Epithelial cell of esophagus (primary cell): Measurements from ENCODE around the gene KDELR3.

Experiments used
- DNase-seq: peaks from one replicate; pipeline ENCODE4 v3.0.0; 2010; ENCODE audit warnings: low read depth
- H3K4me3 ChIP-seq: 2 replicates; pipeline ENCODE4 v1.5.1; 2011; ENCODE audit warnings: mild to moderate bottlenecking, low read length, control low read depth
- TF ChIP-seq, protein P1 (sequence below): IDR thresholded peaks from 2 replicates; pipeline ENCODE4 v1.5.1; 2011; ENCODE audit warnings: low read depth, mild to moderate bottlenecking, low read length, control low read depth, inconsistent platforms; ENCODE audit not compliant: insufficient read depth; ENCODE audit errors: missing control alignments

KDELR3 gene

DNA sequence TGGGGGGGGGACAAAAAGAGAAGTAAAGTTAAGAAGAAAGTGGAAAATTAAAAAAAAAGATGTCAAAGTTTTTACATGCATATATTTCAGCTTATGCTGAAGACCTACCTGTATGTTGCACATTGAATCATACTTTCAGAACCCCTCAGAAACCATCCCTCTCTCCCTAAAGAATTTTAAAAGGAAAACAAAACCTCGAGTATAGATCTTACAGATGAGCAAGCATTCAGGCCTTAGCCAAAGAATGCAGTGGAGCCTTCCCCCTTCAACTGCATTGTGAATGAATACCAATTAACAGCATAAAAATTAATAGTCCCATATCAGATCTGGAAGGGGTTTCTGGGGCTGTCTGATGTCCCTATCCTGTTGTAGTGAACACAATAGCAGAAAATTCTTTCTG lies 16.3 kb downstream of the KDELR3 start:
- TF ChIP-seq, protein P1, sequence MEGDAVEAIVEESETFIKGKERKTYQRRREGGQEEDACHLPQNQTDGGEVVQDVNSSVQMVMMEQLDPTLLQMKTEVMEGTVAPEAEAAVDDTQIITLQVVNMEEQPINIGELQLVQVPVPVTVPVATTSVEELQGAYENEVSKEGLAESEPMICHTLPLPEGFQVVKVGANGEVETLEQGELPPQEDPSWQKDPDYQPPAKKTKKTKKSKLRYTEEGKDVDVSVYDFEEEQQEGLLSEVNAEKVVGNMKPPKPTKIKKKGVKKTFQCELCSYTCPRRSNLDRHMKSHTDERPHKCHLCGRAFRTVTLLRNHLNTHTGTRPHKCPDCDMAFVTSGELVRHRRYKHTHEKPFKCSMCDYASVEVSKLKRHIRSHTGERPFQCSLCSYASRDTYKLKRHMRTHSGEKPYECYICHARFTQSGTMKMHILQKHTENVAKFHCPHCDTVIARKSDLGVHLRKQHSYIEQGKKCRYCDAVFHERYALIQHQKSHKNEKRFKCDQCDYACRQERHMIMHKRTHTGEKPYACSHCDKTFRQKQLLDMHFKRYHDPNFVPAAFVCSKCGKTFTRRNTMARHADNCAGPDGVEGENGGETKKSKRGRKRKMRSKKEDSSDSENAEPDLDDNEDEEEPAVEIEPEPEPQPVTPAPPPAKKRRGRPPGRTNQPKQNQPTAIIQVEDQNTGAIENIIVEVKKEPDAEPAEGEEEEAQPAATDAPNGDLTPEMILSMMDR = no peak
- H3K4me3 ChIP-seq = no peak overlapping the region
- no peak for DNase-seq

DNA sequence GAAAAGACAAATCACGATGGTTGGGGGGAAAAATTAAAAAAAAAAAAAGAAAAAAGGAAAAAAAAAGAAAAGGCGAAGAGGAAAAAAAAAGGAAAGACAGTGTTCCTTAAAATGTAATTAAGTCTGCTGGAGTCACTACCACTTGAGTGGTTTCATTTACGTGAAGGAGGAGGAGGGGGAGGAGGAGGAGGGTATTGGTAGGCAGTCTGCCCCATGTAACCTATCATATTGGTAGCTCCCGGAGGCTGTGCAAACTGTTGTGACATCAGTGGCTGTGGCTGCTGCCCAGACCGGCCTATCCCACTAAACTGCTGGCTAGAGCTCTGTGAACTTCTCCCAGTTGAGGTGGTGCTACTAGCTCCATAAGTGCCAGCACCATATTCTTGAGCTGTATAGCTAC lies 17.9 kb downstream of the KDELR3 start:
- TF ChIP-seq, protein P1 = no peak
- no peak for DNase-seq
- H3K4me3 ChIP-seq = no peak overlapping the region

DNA sequence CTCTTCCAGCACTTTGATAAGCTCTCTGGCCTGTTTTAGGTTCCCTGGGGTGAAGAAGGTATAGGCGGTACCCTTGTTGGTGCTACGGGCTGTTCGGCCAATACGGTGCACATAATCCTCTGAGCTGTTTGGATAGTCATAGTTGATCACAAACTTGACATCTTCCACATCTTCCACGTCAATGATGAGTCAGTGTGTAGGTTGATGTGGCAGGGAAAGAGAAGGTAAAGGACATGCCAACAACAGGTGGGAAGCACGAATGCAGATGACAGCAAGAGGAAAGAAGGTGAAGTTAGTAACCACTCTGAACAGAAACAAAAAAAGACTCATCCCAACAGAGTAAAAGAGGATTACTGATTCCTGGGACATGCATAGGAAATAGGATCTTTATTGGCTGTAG lies 20.1 kb downstream of the KDELR3 start:
- H3K4me3 ChIP-seq = no peak overlapping the region
- TF ChIP-seq, protein P1 = no peak

DNA sequence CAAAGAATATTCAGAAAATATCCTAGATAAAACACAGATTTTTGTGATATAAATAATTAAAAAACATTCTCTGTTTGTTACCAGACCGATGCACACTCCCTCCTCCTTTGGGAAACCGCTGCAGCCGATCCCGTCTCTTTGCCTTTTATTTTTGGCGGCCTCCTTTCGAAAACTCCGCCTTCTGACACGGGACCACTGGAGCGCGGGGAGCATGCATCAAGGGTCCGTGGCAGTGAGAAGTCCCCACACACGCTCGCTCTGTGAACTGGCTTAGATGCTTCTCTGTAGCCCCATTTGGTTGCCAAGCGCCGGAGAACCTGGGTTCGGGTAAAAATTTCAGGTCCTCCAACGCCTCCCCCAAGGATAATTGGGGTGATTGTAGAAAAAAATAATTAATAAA lies 21.2 kb downstream of the KDELR3 start:
- TF ChIP-seq, protein P1 = no peak
- no peak overlapping the region for H3K4me3 ChIP-seq
- DNase-seq = no peak

More for the DNA sequence above, 20.1 kb downstream of the KDELR3 start:
- no peak for DNase-seq

DNA sequence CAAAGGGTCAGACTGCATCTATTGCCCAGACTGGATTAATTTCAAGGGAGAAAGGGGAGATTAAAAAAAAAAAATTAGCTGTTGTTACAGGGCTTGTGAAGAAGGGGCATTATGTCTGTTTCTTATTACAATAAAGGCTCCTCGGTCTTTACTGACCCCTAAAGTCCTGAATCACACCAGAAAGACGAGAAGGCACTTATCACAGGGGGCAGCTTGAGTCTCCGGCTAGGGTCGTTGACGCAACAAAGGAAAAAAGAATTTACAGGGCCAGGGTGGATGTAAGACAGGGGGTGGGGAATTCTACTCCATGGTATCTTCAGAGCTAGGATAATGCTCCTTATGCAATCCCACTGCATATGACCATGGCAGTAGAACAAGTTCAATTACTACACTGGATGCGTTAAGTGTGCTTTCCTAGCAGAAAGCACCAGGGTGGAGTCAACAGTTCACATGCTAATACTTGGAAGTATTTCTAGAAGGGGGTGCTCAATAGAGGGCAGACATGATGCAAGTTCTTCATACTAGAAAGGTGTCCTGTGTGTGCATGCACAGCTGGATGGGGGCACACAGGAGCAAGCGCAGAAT lies 21.8 kb downstream of the KDELR3 start:
- TF ChIP-seq, protein P1 = no peak
- no peak overlapping the region for H3K4me3 ChIP-seq
- no peak for DNase-seq

DNA sequence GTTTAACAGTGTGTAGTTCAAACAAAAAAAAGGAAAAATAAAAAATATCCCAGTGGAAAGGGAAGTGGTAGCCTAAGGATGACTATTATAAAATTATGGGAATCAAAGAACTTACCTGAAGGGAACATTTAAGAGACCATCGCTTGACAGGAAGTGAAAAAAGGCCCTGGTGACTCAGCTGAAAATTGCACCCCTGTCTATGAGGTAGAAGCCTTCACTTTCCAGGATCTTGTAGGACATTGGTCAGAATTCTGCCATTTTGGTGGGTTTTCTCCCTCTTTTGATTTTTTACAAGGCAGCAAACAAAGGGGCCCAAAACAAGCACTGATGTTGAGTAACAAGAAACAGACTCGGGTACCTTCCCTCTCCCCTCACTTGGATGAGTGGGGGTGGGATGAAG lies 22.6 kb downstream of the KDELR3 start:
- H3K4me3 ChIP-seq = no peak overlapping the region
- DNase-seq = no peak
- TF ChIP-seq, protein P1 = no peak

DNA sequence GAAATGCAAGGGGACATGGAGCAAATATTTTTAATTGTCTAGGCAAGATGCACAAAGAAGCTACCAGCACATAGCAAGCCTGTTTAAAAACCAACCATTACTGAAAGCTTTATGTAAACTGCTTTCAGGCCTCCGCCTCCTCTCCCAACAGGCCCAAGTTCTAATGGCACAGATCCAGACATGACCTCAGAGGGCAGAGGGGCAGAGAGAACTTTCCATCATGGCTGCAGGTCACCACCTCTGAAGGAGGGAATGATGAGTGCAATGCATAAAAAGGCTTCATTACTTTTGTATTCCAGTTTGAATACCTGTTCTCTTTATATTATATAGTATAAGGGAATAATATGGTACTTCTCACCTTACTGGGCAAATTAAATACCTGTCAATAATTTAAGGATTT lies 23.0 kb downstream of the KDELR3 start:
- DNase-seq = no peak
- TF ChIP-seq, protein P1 = no peak
- no peak overlapping the region for H3K4me3 ChIP-seq
